HCT116 (cell line): ENCODE results near the gene PNMA6E.

Experiments
- JUND ChIP-seq: IDR thresholded peaks from 2 replicates; pipeline ENCODE4 v1.6.1; 2012
- POLR2AphosphoS5 ChIP-seq: IDR thresholded peaks from 2 replicates; pipeline ENCODE4 v1.6.1; 2011; ENCODE audit warnings: mild to moderate bottlenecking, low read depth, low read length, moderate library complexity

DNA sequence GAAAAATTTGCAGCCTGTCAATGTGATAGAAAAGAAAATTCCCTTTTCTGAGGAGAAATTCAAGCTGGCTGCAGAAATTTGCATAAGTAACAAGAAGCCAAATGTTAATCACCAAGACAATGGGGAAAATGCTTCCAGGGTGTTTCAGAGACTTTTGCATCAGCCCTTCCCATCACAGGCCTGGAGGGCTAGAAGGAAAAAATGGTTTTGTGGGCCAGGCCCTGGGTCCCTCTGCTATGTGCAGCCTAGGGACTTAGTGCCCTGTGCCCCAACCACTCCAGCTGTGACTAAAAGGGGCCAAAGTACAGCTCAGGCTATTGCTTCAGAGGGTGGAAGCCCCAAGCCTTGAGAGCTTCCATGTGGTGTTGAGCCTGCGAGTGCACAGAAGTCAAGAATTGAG, 43.3 kb downstream of the PNMA6E start:
- TF ChIP-seq JUND (no peak), POLR2AphosphoS5 (no peak)
